OCI-LY7 (cell line): ENCODE measurements around the gene THUMPD2.

Experiments
- CTCF ChIP-seq: fragments of 200-600 bp; sonication (generic); conservative IDR thresholded peaks from 2 replicates; pipeline ENCODE4 v1.5.1; 2014; ENCODE audit warnings: mild to moderate bottlenecking, antibody characterized with exemption, low read length, moderate library complexity, mixed read lengths
- EZH2phosphoT487 ChIP-seq: fragments of 200-600 bp; sonication (generic); IDR thresholded peaks from 2 replicates; pipeline ENCODE4 v1.6.1; 2018; ENCODE audit warnings: low read depth, borderline replicate concordance, mild to moderate bottlenecking, mixed run types, antibody characterized with exemption, low read length, moderate library complexity, mixed read lengths

GRCh38 chr2:39715822-39716221 lies 63.2 kb downstream of the THUMPD2 start:
- TF ChIP-seq EZH2phosphoT487 (no peak), CTCF (no peak)
